Endothelial cell of umbilical vein (primary cell): Measurements from ENCODE around the gene ZNF581. TPM values are rescaled to one million over a fixed set of nuclear protein-coding genes. Genes with fewer than 3 reads are reported as not detected.

Experiments used
- BruUV-seq: library from RNA; stranded (reverse); fragments of 400-500 nt; replicated peaks from 2 replicates; lab custom pipeline; 2021; lab: Mats Ljungman, UMichigan
- CTCF ChIA-PET: fragments of 300-600, 350-600 bp; sonication (Branson Sonifier 250); formaldehyde crosslinking; loops from one replicate; lab custom pipeline; 2021; ENCODE audit warnings: antibody characterized with exemption, inconsistent platforms; lab: Charles Lee
- POLR2A ChIA-PET: fragments of 300-600, 350-600 bp; sonication (Branson Sonifier 250); formaldehyde crosslinking; loops from one replicate; lab custom pipeline; 2021; ENCODE audit warnings: antibody characterized with exemption, inconsistent platforms; lab: Charles Lee
- DNase-seq: peaks from one replicate; pipeline ENCODE4 v3.0.0-alpha.2; 2011; ENCODE audit warnings: low read depth, low spot score
- FAIRE-seq: peaks from 2 replicates; lab custom pipeline; 2011; peaks lifted over from hg19 to GRCh38; lab: Jason Lieb, UNC
- H2AFZ ChIP-seq: 2 replicates; pipeline ENCODE4 v1.6.0; 2012; ENCODE audit warnings: low read depth, low read length, control low read depth, inconsistent platforms
- H3K27ac ChIP-seq: 2 replicates; pipeline ENCODE4 v1.5.1; 2011; ENCODE audit warnings: low read depth, mild to moderate bottlenecking, control low read depth, low read length, moderate library complexity; ENCODE audit not compliant: insufficient read depth
- H3K27me3 ChIP-seq, 2 experiments: 2 replicates each; pipeline versions ENCODE4 v1.6.0 to v1.6.1; 2011; ENCODE audit warnings: low read length in 2 of 2, mixed read lengths in 1 of 2; ENCODE audit not compliant: control insufficient read depth in 2 of 2, insufficient read depth in 2 of 2
- H3K36me3 ChIP-seq, 2 experiments: 2 replicates in 1 of 2; 3 replicates in 1 of 2; pipeline ENCODE4 v1.5.1; 2011; ENCODE audit warnings: low read length in 2 of 2, mild to moderate bottlenecking in 1 of 2, moderate library complexity in 1 of 2; ENCODE audit not compliant: control insufficient read depth in 2 of 2, insufficient read depth in 2 of 2; ENCODE audit errors: extremely low read depth in 1 of 2
- H3K4me1 ChIP-seq: 3 replicates; pipeline ENCODE4 v1.5.1; 2011; ENCODE audit warnings: mild to moderate bottlenecking, low read length; ENCODE audit not compliant: control insufficient read depth, insufficient read depth; ENCODE audit errors: extremely low read depth
- H3K4me2 ChIP-seq: 2 replicates; pipeline ENCODE4 v1.6.1; 2011; ENCODE audit warnings: low read length, control low read depth, mixed read lengths; ENCODE audit not compliant: insufficient read depth
- H3K4me3 ChIP-seq, 3 experiments: fragments of 200-600 bp in 1 of 3; sonication (generic), shearing (Covaris generic) in 1 of 3; replicated peaks in 1 of 3; 2 replicates each; pipeline ENCODE4 v1.5.1; 2011 to 2016; ENCODE audit warnings: control low read depth in 3 of 3, low read length in 3 of 3, mild to moderate bottlenecking in 2 of 3, inconsistent platforms in 1 of 3, low read depth in 1 of 3, moderate library complexity in 1 of 3; ENCODE audit not compliant: insufficient read depth in 1 of 3
- H3K79me2 ChIP-seq: 2 replicates; pipeline ENCODE4 v1.6.0; 2012; ENCODE audit warnings: low read length, inconsistent platforms; ENCODE audit not compliant: control insufficient read depth, insufficient read depth
- H3K9ac ChIP-seq: replicated peaks from 2 replicates; pipeline ENCODE3; 2011; ENCODE audit warnings: low read length, control low read depth; ENCODE audit not compliant: insufficient read depth; ENCODE audit errors: extremely low read depth
- H3K9me1 ChIP-seq: replicated peaks from 3 replicates; pipeline ENCODE4 v1.6.0; 2011; ENCODE audit warnings: mild to moderate bottlenecking, low read length; ENCODE audit not compliant: control insufficient read depth, insufficient read depth; ENCODE audit errors: extremely low read depth
- H3K9me3 ChIP-seq: replicated peaks from 2 replicates; pipeline ENCODE4 v1.5.1; 2012; ENCODE audit warnings: low read length, inconsistent platforms; ENCODE audit not compliant: control insufficient read depth, insufficient read depth
- H4K20me1 ChIP-seq: replicated peaks from 2 replicates; pipeline ENCODE3; 2011; ENCODE audit warnings: mild to moderate bottlenecking, low read length; ENCODE audit not compliant: control insufficient read depth, insufficient read depth; ENCODE audit errors: extremely low read depth
- CTCF ChIP-seq, 2 donors: IDR thresholded peaks; 1 replicate in 1 of 2; 2 replicates in 1 of 2; pipeline ENCODE4 v1.5.1; 2011; ENCODE audit warnings: low read length in 2 of 2, mild to moderate bottlenecking in 2 of 2, moderate library complexity in 2 of 2, control low read depth in 1 of 2, inconsistent platforms in 1 of 2, low read depth in 1 of 2; ENCODE audit not compliant: insufficient read depth in 1 of 2; ENCODE audit errors: extremely low read depth in 1 of 2
- EZH2 ChIP-seq: IDR thresholded peaks from 2 replicates; pipeline ENCODE4 v1.6.1; 2012; ENCODE audit warnings: borderline replicate concordance, low read depth, mild to moderate bottlenecking, moderate library complexity, low read length, inconsistent platforms; ENCODE audit not compliant: severe bottlenecking
- FOS ChIP-seq: IDR thresholded peaks from 2 replicates; pipeline ENCODE4 v1.6.1; 2011; ENCODE audit warnings: mild to moderate bottlenecking, low read length, moderate library complexity, borderline replicate concordance; ENCODE audit not compliant: insufficient read depth
- GATA2 ChIP-seq: IDR thresholded peaks from 2 replicates; pipeline ENCODE4 v1.7.0; 2011; ENCODE audit warnings: low read depth, mild to moderate bottlenecking, moderate library complexity, mixed read lengths, low read length; ENCODE audit not compliant: insufficient read length, insufficient read depth
- JUN ChIP-seq: IDR thresholded peaks from 2 replicates; pipeline ENCODE4 v1.6.1; 2011; ENCODE audit warnings: borderline replicate concordance, low read depth; ENCODE audit not compliant: insufficient read length, insufficient read depth
- MAX ChIP-seq: IDR thresholded peaks from 2 replicates; pipeline ENCODE4 v1.6.1; 2011; ENCODE audit not compliant: insufficient read depth, insufficient read length
- MYC ChIP-seq: IDR thresholded peaks from one replicate; pipeline ENCODE4 v1.6.1; 2011; ENCODE audit warnings: mild to moderate bottlenecking, low read depth, low read length
- POLR2A ChIP-seq: IDR thresholded peaks from 2 replicates; pipeline ENCODE4 v1.6.1; 2012; ENCODE audit warnings: low read depth, mild to moderate bottlenecking, control low read depth, low read length
- POLR2AphosphoS5 ChIP-seq: IDR thresholded peaks from 2 replicates; pipeline ENCODE4 v1.6.1; 2012; ENCODE audit warnings: low read depth, mild to moderate bottlenecking, control low read depth, low read length, moderate library complexity; ENCODE audit not compliant: insufficient read depth
- dilution Hi-C: fragments of 300-500 bp; cut with MboI; formaldehyde crosslinking; loops from one replicate; pipeline ENCODE4 v1.15.0; 2019; ENCODE audit warnings: low sequenced_read_pairs; ENCODE audit not compliant: extremely low pct_ligation_motif_present
- intact Hi-C: fragments of 100-400 bp; cut with micrococcal nuclease; formaldehyde crosslinking; loops from one replicate; pipeline ENCODE4 v1.10.0; 2022
- polyA plus RNA-seq, 4 experiments: library from polyadenylated mRNA; depleted of rRNA in 3 of 4; stranded (reverse) in 3 of 4; unstranded in 1 of 4; fragments of >200 nt; gene quantifications; 2 replicates each; pipeline versions ENCODE4 v1.2.1 to v1.2.3, GENCODE V29; 2011 to 2012; ENCODE audit warnings: missing spikeins in 1 of 4
- total RNA-seq: library from RNA; stranded (reverse); gene quantifications from 2 replicates; pipeline ENCODE4 v1.2.3, GENCODE V29; 2021

The ZNF581 gene
- total and polyA plus RNA-seq, 2 donors (not counting 3 experiments of a cell fraction or from before 2014, with no cell fraction given): 31.4 to 32.3 TPM

GRCh38 chr19:55609326-55609725 is 34.1 kb upstream of the ZNF581 start:
- H3K4me3 ChIP-seq: no peak overlapping the region
- dilution Hi-C loops (loop anchor here (10.0 kb wide), 1 partner anchor 95 kb away; no protein-coding TSS in a partner anchor), intact Hi-C loops (loop anchor here (5.0 to 10.0 kb wide), 3 partner anchors 147 to 355 kb away; partner anchors contain the start of genes C19orf85, ISOC2, PPP6R1 and RPL28)
- no peaks in the 10 kb centered on the region for H3K9me3 ChIP-seq
- CTCF ChIA-PET: interaction anchor here (0.6 kb wide), 1 partner anchor 9 kb away, joined by 3 read pairs; no protein-coding TSS in a partner anchor
- no peak overlapping the region for H2AFZ ChIP-seq
- no peak overlapping the region for H3K4me2 ChIP-seq
- POLR2A ChIA-PET: interaction anchor here (0.6 kb wide), 1 partner anchor 133 kb away, joined by 3 read pairs; the partner anchor contains the start of gene ZNF628
- H3K9me1 ChIP-seq: no peaks in the 10 kb centered on the region
- TF ChIP-seq POLR2A (no peak), MAX (no peak), EZH2 (no peak), POLR2AphosphoS5 (no peak), GATA2 (no peak), CTCF (IDR thresholded peaks at IDR 0.05; ENCODE audit: extremely low read depth in 1 of 2, insufficient read depth in 1 of 2, low read depth in 1 of 2, low read length in 2 of 2) (no peak), FOS (no peak), JUN (no peak), MYC (no peak)
- no peaks in the 10 kb centered on the region for H4K20me1 ChIP-seq
- BruUV-seq: no TSS peak
- peaks cover 29% of the 10 kb centered on the region for H3K79me2 ChIP-seq
- no peaks in the 10 kb centered on the region for H3K27me3 ChIP-seq
- DNase-seq (no peak), FAIRE-seq (no peak)
- H3K36me3 ChIP-seq: peaks cover 0 to 7% of the 10 kb centered on the region in 2 experiments
- H3K27ac ChIP-seq: no peak overlapping the region
- H3K9ac ChIP-seq: no peak overlapping the region
- peaks cover 13% of the 10 kb centered on the region for H3K4me1 ChIP-seq
